HFF-Myc (cell line): Measurements from ENCODE around the gene FHIT.

Experiments used
- DNase-seq: peaks from one replicate; pipeline ENCODE4 v3.0.0-alpha.2; 2011; ENCODE audit warnings: low read depth; ENCODE audit errors: extremely low read depth
- H3K4me3 ChIP-seq: replicated peaks from 2 replicates; pipeline ENCODE4 v1.5.1; 2011; ENCODE audit warnings: low read depth, mild to moderate bottlenecking, control low read depth, low read length
- TF ChIP-seq, protein P1 (sequence below): IDR thresholded peaks from 2 replicates; pipeline ENCODE4 v1.5.1; 2012; ENCODE audit warnings: mild to moderate bottlenecking, low read depth, low read length, control low read depth; ENCODE audit errors: missing control alignments

The FHIT gene

DNA sequence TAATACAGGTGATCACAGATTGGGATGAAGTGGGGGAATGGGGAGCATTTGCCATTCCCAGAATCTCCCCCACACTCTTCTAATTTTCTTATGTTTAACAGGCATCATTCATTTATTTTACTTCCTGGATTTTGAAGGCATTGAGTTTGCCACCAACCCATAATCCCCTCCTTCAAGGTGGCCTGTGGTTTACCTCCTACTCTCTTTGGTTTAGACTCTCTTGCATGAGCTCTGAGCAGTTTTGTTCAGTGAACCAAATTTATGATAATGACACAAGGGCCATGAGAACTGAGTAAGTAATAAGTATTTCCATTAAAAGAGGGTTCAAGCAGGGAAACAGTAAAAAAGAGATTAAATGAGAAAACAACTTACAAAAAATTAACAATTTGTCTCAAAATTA is 1498.3 kb downstream of the FHIT start:
- TF ChIP-seq, protein P1, sequence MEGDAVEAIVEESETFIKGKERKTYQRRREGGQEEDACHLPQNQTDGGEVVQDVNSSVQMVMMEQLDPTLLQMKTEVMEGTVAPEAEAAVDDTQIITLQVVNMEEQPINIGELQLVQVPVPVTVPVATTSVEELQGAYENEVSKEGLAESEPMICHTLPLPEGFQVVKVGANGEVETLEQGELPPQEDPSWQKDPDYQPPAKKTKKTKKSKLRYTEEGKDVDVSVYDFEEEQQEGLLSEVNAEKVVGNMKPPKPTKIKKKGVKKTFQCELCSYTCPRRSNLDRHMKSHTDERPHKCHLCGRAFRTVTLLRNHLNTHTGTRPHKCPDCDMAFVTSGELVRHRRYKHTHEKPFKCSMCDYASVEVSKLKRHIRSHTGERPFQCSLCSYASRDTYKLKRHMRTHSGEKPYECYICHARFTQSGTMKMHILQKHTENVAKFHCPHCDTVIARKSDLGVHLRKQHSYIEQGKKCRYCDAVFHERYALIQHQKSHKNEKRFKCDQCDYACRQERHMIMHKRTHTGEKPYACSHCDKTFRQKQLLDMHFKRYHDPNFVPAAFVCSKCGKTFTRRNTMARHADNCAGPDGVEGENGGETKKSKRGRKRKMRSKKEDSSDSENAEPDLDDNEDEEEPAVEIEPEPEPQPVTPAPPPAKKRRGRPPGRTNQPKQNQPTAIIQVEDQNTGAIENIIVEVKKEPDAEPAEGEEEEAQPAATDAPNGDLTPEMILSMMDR: no peak
- no peak overlapping the region for H3K4me3 ChIP-seq
- no peak for DNase-seq

DNA sequence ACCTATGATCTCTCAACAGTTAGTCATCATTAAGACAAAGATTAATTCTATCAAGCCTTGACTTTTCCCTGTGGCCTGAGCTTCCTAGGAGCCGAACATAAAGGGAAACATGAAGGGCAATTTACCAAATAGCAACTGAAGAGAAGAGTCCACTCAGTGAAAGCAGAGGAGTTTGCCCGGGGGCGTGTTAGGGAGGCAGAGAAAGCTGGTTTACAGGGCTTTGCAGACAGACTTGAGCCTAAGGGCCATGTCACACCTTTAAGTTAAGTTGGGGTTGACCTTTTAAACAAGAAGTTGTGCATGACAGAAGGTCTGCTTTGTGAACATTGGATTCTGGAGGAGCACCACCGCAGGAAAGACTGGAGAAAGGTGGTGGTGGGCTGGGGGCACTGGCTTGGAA is 1499.6 kb downstream of the FHIT start:
- H3K4me3 ChIP-seq: no peak overlapping the region
- no peak for DNase-seq
- TF ChIP-seq, protein P1: no peak

DNA sequence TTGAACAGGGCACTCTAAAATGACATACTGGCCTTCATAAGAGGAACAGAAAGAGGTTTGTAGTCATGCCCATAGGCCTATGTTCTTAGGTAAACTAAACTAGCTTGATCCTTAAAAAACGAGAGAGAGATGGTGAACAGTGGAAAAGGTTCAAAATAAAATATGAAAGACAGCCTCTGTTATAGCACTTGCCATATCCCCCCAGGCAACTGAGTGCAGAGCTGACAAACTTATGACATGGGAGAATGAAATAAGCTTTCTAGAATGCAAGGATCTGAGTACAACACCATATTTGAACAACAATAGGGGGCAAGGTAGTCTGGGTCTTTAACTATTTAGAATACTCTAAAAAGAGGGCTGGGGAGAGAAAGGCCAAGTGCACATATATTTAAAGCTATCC is 1500.9 kb downstream of the FHIT start:
- H3K4me3 ChIP-seq: no peak overlapping the region
- DNase-seq: no peak
- TF ChIP-seq, protein P1: no peak

DNA sequence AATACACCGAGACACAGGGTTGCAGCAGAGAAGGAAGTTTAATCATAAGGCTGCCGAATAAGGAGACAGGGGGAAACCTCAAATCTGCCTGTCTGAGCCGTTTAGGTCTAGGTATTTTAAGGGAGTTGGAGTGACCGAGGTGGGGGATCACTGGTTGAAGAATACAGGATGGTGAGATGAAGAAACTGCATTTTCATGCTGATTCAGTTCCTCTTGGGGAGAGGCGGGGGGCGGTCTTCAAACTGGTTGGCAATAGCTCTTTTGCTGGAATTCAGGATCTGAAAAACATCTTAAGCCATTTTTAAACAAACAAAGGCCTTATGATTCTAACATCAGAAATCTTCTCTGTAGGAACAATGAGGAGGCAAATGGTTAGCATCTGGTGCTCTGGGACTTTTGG is 1502.0 kb downstream of the FHIT start:
- DNase-seq: no peak
- H3K4me3 ChIP-seq: no peak overlapping the region
- TF ChIP-seq, protein P1: no peak

DNA sequence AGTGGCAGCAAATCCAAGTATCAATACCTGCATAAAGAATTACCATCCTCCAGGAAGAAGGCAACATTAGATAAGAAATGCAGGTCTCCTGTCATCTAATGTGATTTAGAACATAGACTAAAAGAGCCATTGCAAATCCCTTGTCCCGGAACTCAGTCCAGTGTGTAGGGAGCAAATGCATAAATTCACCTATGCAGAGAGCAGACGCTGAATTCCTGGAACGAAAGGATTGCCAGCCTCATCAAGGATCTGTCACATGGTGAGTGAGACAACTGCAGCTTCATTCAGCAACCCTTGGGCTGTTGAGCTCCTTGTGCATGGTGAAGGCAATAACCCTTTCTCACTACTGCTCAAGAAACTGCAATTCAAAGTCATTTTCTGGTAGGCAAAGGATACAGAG is 1504.7 kb downstream of the FHIT start:
- TF ChIP-seq, protein P1: no peak
- H3K4me3 ChIP-seq: no peak overlapping the region

DNA sequence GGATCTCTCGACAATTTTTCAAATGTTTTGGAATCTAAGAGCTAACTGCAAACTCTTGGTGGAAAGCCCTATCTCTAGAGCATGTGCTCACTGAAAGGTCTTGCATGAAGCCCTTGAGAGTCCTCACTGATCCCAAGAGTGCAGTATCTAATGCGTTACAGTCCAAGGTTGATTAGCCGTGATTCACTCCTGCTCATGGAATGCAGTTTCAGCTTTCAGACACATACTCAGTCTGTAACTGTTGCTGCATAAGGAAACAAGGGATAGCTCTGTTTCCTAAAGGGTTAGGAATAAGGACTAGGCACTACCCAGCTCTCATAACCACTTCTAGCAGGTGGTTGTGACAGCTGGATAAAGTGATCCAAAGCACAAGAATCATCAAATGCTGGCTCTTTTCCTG is 1514.0 kb downstream of the FHIT start:
- DNase-seq: no peak
- no peak overlapping the region for H3K4me3 ChIP-seq
- TF ChIP-seq, protein P1: no peak

More for the DNA sequence above, 1504.7 kb downstream of the FHIT start:
- DNase-seq: no peak

DNA sequence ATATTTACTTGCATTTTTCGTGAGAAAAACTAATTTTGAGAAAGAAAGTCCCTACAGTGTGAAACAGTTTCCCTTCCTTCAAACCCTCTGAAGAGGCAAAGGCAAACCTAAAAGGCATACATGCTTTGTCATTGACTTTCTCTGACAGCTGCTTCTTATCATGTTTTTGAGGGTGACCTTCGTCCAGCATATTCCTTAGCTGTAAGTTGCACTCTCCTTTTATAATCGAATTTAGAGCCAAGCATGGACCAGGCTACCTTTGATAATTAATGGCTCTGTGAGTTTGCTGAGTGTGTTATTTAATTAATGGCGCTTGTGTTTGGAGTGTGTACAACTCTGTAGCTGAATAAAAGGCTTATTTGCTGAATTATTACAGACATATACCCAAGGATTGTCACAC is 1517.2 kb downstream of the FHIT start:
- H3K4me3 ChIP-seq: no peak overlapping the region
- TF ChIP-seq, protein P1: no peak
- DNase-seq: no peak
